Astrocyte (in vitro differentiated cells and primary cell): ENCODE data around the gene TCHHL1. TPM values are rescaled to one million over a fixed set of nuclear protein-coding genes. Genes with fewer than 3 reads are reported as not detected.

ENCODE experiments used
- DNase-seq: peaks from one replicate; pipeline ENCODE4 v3.0.0-alpha.2; 2010; ENCODE audit warnings: low read depth
- FAIRE-seq: peaks from 2 replicates; lab custom pipeline; 2011; peaks lifted over from hg19 to GRCh38; lab: Jason Lieb, UNC
- H2AFZ ChIP-seq: 2 replicates; pipeline ENCODE4 v1.6.0; 2012; ENCODE audit warnings: low read depth, low read length, inconsistent platforms
- H3K27ac ChIP-seq: 2 replicates; pipeline ENCODE4 v1.5.1; 2011; ENCODE audit warnings: low read depth, low read length, inconsistent platforms
- H3K27me3 ChIP-seq: 2 replicates; pipeline ENCODE4 v1.6.0; 2011; ENCODE audit warnings: low read length, inconsistent platforms; ENCODE audit not compliant: insufficient read depth
- H3K36me3 ChIP-seq: 2 replicates; pipeline ENCODE4 v1.5.1; 2011; ENCODE audit warnings: low read length, inconsistent platforms; ENCODE audit not compliant: insufficient read depth
- H3K4me1 ChIP-seq: 2 replicates; pipeline ENCODE4 v1.5.1; 2011; ENCODE audit warnings: low read length, inconsistent platforms; ENCODE audit not compliant: insufficient read depth
- H3K4me2 ChIP-seq: 2 replicates; pipeline ENCODE4 v1.6.0; 2012; ENCODE audit warnings: low read length, inconsistent platforms
- H3K4me3 ChIP-seq: 2 replicates; pipeline ENCODE4 v1.5.1; 2011; ENCODE audit warnings: low read depth, mild to moderate bottlenecking, low read length, inconsistent platforms; ENCODE audit not compliant: insufficient read depth
- H3K79me2 ChIP-seq: 2 replicates; pipeline ENCODE4 v1.6.0; 2012; ENCODE audit warnings: mild to moderate bottlenecking, low read length, inconsistent platforms; ENCODE audit not compliant: insufficient read depth
- H3K9ac ChIP-seq: 2 replicates; pipeline ENCODE4 v1.6.0; 2012; ENCODE audit warnings: mild to moderate bottlenecking, low read length, inconsistent platforms
- H3K9me3 ChIP-seq: 2 replicates; pipeline ENCODE4 v1.5.1; 2012; ENCODE audit warnings: low read depth, mild to moderate bottlenecking, low read length, inconsistent platforms; ENCODE audit not compliant: insufficient read depth
- H4K20me1 ChIP-seq: 2 replicates; pipeline ENCODE4 v1.6.0; 2012; ENCODE audit warnings: low read length, inconsistent platforms; ENCODE audit not compliant: insufficient read depth
- H3K27ac Mint-ChIP-seq: one replicate; pipeline ENCODE4 v1.8.0; 2021; ENCODE audit warnings: mild to moderate bottlenecking, mixed read lengths; ENCODE audit not compliant: unreplicated experiment
- H3K27me3 Mint-ChIP-seq: one replicate; pipeline ENCODE4 v1.8.0; 2021; ENCODE audit warnings: low read depth, mixed read lengths; ENCODE audit not compliant: unreplicated experiment
- H3K36me3 Mint-ChIP-seq: one replicate; pipeline ENCODE4 v1.8.0; 2021; ENCODE audit warnings: low read depth, mixed read lengths; ENCODE audit not compliant: unreplicated experiment
- H3K4me1 Mint-ChIP-seq: one replicate; pipeline ENCODE4 v1.8.0; 2021; ENCODE audit warnings: low read depth, mixed read lengths; ENCODE audit not compliant: unreplicated experiment
- H3K4me3 Mint-ChIP-seq: one replicate; pipeline ENCODE4 v1.8.0; 2021; ENCODE audit warnings: mild to moderate bottlenecking, moderate library complexity, mixed read lengths; ENCODE audit not compliant: unreplicated experiment
- H3K9me3 Mint-ChIP-seq: one replicate; pipeline ENCODE4 v1.8.0; 2021; ENCODE audit warnings: mild to moderate bottlenecking, mixed read lengths; ENCODE audit not compliant: unreplicated experiment
- CTCF ChIP-seq: IDR thresholded peaks from 2 replicates; pipeline ENCODE4 v1.5.1; 2011; ENCODE audit warnings: low read depth, mild to moderate bottlenecking, inconsistent platforms, low read length, moderate library complexity; ENCODE audit not compliant: insufficient read depth
- EZH2 ChIP-seq: IDR thresholded peaks from 2 replicates; pipeline ENCODE4 v1.6.1; 2012; ENCODE audit warnings: mild to moderate bottlenecking, low read length, inconsistent platforms; ENCODE audit not compliant: insufficient read depth
- total RNA-seq: library from RNA; stranded (reverse); gene quantifications from 2 replicates; pipeline ENCODE4 v1.2.1, GENCODE V29; 2021

The TCHHL1 gene
- total RNA-seq, 1 donor from 2014 or later: not detected

- H3K4me3 Mint-ChIP-seq: no peak within 1 kb of the TSS
- FAIRE-seq: no peak
Observed at GRCh38 chr1:152115344-152115743, 26.5 kb upstream of the TCHHL1 start, which contains the start of gene TCHH. TCHH (minus strand) TSS chr1:152115444; CDS start chr1:152114080, 1,364 bp downstream.

GRCh38 chr1:152112885-152113432 is 24.1 kb upstream of the TCHHL1 start:
- H3K27me3 Mint-ChIP-seq: peaks cover 20% of the 10 kb centered on the region
- Histone ChIP-seq H3K4me1 (peaks cover 22% of the 10 kb centered on the region), H3K4me2 (peak overlapping the region; percentile 88), H2AFZ (no peak overlapping the region), H3K27me3 (peaks cover 78% of the 10 kb centered on the region), H3K4me3 (peak overlapping the region; percentile 38), H3K36me3 (no peaks in the 10 kb centered on the region), H3K27ac (no peak overlapping the region), H3K79me2 (no peaks in the 10 kb centered on the region), H3K9me3 (peaks cover 10% of the 10 kb centered on the region), H3K9ac (no peak overlapping the region), H4K20me1 (no peaks in the 10 kb centered on the region)
- TF ChIP-seq CTCF: no peak
- no peak for TF ChIP-seq EZH2
- peaks cover 3% of the 10 kb centered on the region for H3K9me3 Mint-ChIP-seq
- FAIRE-seq: no peak
- no peaks in the 10 kb centered on the region for H3K4me1 Mint-ChIP-seq
- H3K36me3 Mint-ChIP-seq: no peaks in the 10 kb centered on the region
- DNase-seq: no peak
- H3K4me3 Mint-ChIP-seq: no peak overlapping the region
- no peak overlapping the region for H3K27ac Mint-ChIP-seq

More at GRCh38 chr1:152115344-152115743, 26.5 kb upstream of the TCHHL1 start, which contains the start of gene TCHH:
- Histone ChIP-seq H2AFZ (no peak within 1 kb of the TSS), H3K9ac (no peak within 1 kb of the TSS), H3K27ac (no peak within 1 kb of the TSS), H3K9me3 (peaks cover 2% of the 10 kb centered on the region), H3K36me3 (no peaks in the 10 kb centered on the region), H4K20me1 (no peaks in the 10 kb centered on the region), H3K4me1 (peaks cover 16% of the 10 kb centered on the region), H3K4me3 (no peak within 1 kb of the TSS), H3K27me3 (peaks cover 56% of the 10 kb centered on the region), H3K79me2 (no peaks in the 10 kb centered on the region), H3K4me2 (no peak within 1 kb of the TSS)
- Mint-ChIP-seq H3K4me1 (no peaks in the 10 kb centered on the region), H3K9me3 (no peaks in the 10 kb centered on the region), H3K27me3 (peaks cover 44% of the 10 kb centered on the region), H3K27ac (no peak within 1 kb of the TSS), H3K36me3 (no peaks in the 10 kb centered on the region)
- TF ChIP-seq EZH2: no peak
- no peak for TF ChIP-seq CTCF
- no peak for DNase-seq

- Histone ChIP-seq H4K20me1 (no peaks in the 10 kb centered on the region), H3K4me2 (peak overlapping the region; percentile 88), H3K9ac (no peak overlapping the region), H3K4me1 (peaks cover 22% of the 10 kb centered on the region), H3K4me3 (peak overlapping the region; percentile 38), H3K27ac (no peak overlapping the region), H3K79me2 (no peaks in the 10 kb centered on the region), H3K9me3 (peaks cover 15% of the 10 kb centered on the region), H2AFZ (peak overlapping the region; percentile 69), H3K27me3 (peaks cover 85% of the 10 kb centered on the region), H3K36me3 (no peaks in the 10 kb centered on the region)
- Mint-ChIP-seq H3K9me3 (peaks cover 9% of the 10 kb centered on the region), H3K36me3 (no peaks in the 10 kb centered on the region), H3K4me1 (peaks cover 2% of the 10 kb centered on the region), H3K27ac (no peak overlapping the region), H3K4me3 (no peak overlapping the region), H3K27me3 (peaks cover 20% of the 10 kb centered on the region)
- TF ChIP-seq CTCF (no peak), EZH2 (peak; percentile 22)
- no peak for FAIRE-seq
- peak; percentile 26 for DNase-seq
Observed at GRCh38 chr1:152112101-152112884, 23.4 kb upstream of the TCHHL1 start.
